ENCODE measurements around the gene GRK5. TPM values are rescaled to one million over a fixed set of nuclear protein-coding genes. Genes with fewer than 3 reads are reported as not detected.

Gene GRK5
- total RNA-seq, 2 donors from 2014 or later, result 4.8 to 10.6 TPM

DNA sequence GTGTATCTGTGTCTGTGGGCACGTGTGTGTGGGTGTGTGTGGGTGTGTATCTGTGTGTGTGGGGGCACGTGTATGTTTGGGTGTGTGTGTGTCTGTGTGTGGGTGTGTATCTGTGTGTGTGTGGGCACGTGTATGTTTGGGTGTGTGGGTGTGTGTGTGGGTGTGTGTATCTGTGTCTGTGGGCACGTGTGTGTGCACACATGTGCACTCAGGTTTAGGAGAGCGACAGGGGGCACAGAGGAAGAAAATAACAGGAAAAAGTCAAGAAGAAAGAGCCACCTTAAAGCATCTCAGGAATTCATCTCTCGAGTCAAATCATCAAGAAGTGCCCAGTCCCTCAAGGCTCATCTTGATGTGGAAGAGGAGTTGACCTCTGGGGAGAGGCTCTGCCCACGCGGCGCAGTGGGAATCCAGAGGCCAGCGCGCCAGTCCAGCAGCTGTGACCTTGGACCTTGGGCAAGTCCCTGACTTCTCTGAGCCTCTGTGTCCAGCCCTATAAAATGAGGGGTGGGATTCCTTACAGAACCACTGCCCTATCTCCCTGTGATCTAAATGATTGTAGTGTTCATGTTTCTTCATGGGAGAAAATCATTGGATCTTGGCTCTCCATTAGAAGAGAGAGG, 187.4 kb downstream of the GRK5 start:
- Histone ChIP-seq H3K27me3 (replicated peaks; ENCODE audit: insufficient read depth) (no peaks in the 10 kb centered on the region), H3K27ac (no peak overlapping the region), H3K4me1 (replicated peaks) (no peaks in the 10 kb centered on the region), H3K4me3 (no peak overlapping the region), H3K9me3 (no peaks in the 10 kb centered on the region), H3K36me3 (no peaks in the 10 kb centered on the region)
- TF ChIP-seq, protein P1, sequence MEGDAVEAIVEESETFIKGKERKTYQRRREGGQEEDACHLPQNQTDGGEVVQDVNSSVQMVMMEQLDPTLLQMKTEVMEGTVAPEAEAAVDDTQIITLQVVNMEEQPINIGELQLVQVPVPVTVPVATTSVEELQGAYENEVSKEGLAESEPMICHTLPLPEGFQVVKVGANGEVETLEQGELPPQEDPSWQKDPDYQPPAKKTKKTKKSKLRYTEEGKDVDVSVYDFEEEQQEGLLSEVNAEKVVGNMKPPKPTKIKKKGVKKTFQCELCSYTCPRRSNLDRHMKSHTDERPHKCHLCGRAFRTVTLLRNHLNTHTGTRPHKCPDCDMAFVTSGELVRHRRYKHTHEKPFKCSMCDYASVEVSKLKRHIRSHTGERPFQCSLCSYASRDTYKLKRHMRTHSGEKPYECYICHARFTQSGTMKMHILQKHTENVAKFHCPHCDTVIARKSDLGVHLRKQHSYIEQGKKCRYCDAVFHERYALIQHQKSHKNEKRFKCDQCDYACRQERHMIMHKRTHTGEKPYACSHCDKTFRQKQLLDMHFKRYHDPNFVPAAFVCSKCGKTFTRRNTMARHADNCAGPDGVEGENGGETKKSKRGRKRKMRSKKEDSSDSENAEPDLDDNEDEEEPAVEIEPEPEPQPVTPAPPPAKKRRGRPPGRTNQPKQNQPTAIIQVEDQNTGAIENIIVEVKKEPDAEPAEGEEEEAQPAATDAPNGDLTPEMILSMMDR (IDR thresholded peaks at IDR 0.05), result no peak
- TF ChIP-seq POLR2AphosphoS5 (IDR thresholded peaks at IDR 0.05), result no peak
- TF ChIP-seq POLR2A (IDR thresholded peaks at IDR 0.05), result no peak
- WGBS, result 80% methylated on average over 9 of the region's 11 CpGs
- DNase-seq (ENCODE audit: low spot score), result no peak
- intact Hi-C loops (cut with DNase I), result no loop called here

DNA sequence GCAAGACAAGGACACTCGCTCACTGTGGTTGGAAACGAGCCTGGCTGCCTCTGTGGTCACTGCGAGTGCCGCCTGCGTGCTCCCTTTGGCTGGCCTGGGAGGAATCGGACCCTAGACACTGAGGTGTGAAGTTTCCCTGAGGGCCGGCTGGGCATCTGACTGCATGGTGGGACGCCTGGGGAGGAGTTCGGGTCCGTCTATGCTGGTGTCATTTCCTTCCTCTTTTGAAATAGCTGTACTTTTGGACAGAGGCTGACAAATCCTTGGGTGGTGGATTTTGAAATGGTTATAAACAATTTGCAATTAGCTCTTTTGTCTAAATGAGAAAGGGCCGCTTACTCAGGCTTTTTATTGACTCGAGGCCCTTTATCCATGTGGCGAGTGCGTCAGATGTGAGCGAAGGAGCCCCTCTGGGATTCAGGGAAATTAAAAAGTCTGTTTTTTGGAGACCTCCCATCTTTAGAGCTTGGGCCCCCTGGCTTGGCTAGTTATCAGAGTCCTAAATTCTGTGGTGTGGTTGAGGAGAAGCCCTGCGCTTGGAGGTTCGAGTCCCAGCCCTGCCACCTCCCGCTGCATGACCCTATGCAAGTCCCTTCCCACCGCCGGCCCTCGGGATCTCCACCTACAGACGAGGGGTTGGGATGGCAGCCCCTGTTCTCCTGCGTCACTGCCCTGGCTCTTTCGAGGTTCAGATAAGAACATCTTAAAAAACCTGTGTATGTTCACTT, 188.1 kb downstream of the GRK5 start:
- intact Hi-C loops (cut with DNase I), result no loop called here

DNA sequence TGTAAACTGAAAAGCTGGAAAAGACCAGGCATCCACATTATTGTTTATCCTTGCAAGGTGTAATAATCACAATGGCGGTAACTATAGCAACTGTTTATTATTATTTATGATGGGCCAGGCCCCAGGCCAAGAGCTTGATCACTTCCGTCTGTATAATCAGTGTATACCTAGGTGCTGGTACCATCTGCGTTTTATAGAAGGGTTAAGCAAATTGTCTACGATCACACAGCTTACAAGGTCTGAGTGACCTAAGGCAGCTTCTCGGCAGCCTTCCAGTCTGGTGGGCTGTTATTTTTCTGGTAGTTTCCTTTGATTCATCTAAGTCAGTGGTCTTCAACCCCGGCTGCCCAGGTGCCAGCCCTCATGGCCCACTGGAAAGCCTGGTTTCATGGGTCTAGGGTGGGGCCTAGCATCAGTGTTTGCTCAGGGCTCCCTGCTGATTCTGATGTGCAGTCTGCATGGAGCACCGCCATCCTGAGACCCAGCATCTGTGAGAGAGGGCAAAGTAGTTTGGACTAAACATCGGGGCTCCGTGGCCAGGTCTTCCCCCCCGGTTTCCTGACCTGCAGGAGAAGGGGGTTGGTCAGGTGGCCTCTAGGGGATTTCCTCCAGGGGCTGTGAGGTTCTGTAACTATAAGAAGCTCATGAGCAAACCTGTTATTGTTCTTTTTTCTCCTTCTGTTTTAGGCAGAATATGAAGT, 188.8 kb downstream of the GRK5 start:
- no peak overlapping the region for H3K4me3 ChIP-seq
- H3K27ac ChIP-seq, result no peak overlapping the region
- DNase-seq (ENCODE audit: low spot score), result no peak
- no peaks in the 10 kb centered on the region for H3K27me3 ChIP-seq (replicated peaks; ENCODE audit: insufficient read depth)
- no peaks in the 10 kb centered on the region for H3K4me1 ChIP-seq (replicated peaks)
- 84% methylated on average over 10 of the region's 10 CpGs for WGBS
- H3K9me3 ChIP-seq, result no peaks in the 10 kb centered on the region
- intact Hi-C loops (cut with DNase I), result no loop called here
- H3K36me3 ChIP-seq, result no peaks in the 10 kb centered on the region
- TF ChIP-seq, protein P1 (IDR thresholded peaks at IDR 0.05), result no peak

More for the DNA sequence above, 188.1 kb downstream of the GRK5 start:
- TF ChIP-seq POLR2AphosphoS5 (IDR thresholded peaks at IDR 0.05) (no peak), POLR2A (IDR thresholded peaks at IDR 0.05) (no peak)
- TF ChIP-seq, protein P1 (IDR thresholded peaks at IDR 0.05), result no peak
- no peaks in the 10 kb centered on the region for H3K27me3 ChIP-seq (replicated peaks; ENCODE audit: insufficient read depth)
- 80% methylated on average over 24 of the region's 24 CpGs for WGBS
- no peaks in the 10 kb centered on the region for H3K4me1 ChIP-seq (replicated peaks)
- no peak for DNase-seq (ENCODE audit: low spot score)
- H3K9me3 ChIP-seq, result no peaks in the 10 kb centered on the region
- no peaks in the 10 kb centered on the region for H3K36me3 ChIP-seq
- H3K27ac ChIP-seq, result no peak overlapping the region
- H3K4me3 ChIP-seq, result no peak overlapping the region

DNA sequence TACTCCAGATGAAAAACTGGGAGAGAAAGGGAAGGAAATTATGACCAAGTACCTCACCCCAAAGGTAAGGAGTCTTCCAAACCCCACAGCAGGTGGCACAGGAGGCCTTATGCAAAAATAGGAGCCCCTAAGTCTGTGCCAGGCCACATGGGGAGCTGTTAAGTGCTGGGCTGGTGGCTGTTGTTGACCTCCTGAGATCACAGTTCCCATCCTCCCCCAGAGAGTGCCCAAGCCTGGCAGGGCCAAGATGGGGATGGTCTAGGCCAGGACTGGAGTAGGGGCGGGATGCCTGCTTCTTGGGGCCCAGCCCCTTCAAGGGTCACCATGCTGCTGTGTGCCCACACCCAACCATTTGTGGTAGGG, 189.3 kb downstream of the GRK5 start:
- no peak for TF ChIP-seq POLR2AphosphoS5 (IDR thresholded peaks at IDR 0.05)
- TF ChIP-seq POLR2A (IDR thresholded peaks at IDR 0.05), result no peak
- TF ChIP-seq, protein P1 (IDR thresholded peaks at IDR 0.05), result no peak
- Histone ChIP-seq H3K9me3 (no peaks in the 10 kb centered on the region), H3K36me3 (no peaks in the 10 kb centered on the region), H3K27ac (no peak overlapping the region), H3K4me1 (replicated peaks) (no peaks in the 10 kb centered on the region), H3K4me3 (no peak overlapping the region), H3K27me3 (replicated peaks; ENCODE audit: insufficient read depth) (no peaks in the 10 kb centered on the region)
- DNase-seq (ENCODE audit: low spot score), result no peak
- WGBS, result 100% methylated on average over 1 of the region's 1 CpG
- intact Hi-C loops (cut with DNase I), result no loop called here

Measured in prostate gland (tissue), 2 donors.